Omental fat pad (tissue), 4 donors: ENCODE data around the gene DMBX1. TPM values are rescaled to one million over a fixed set of nuclear protein-coding genes. Genes with fewer than 3 reads are reported as not detected.

Source experiments
- ATAC-seq: fragments of 150-250 bp; one replicate; pipeline ENCODE4 v1.9.1; 2016; ENCODE audit warnings: mild to moderate bottlenecking, moderate library complexity; ENCODE audit not compliant: low FRiP score
- DNase-seq: peaks from one replicate; pipeline ENCODE4 v3.0.0-alpha.2; 2019; ENCODE audit warnings: low spot score
- total RNA-seq, 4 donors: library from RNA; depleted of rRNA; stranded (reverse); fragments of >200 nt; gene quantifications; one replicate each; pipeline ENCODE4 v1.1.0, GENCODE V29; 2016
- TF ChIP-seq, protein P1 (sequence below), 3 donors: fragments of 450-650 bp; IDR thresholded peaks; one replicate each; pipeline ENCODE4 v1.5.1; 2016 to 2017; ENCODE audit warnings: antibody characterized with exemption in 3 of 3, mild to moderate bottlenecking in 3 of 3, moderate library complexity in 2 of 3

Gene DMBX1
- total RNA-seq, 4 donors from 2014 or later = not detected

- no peak for ATAC-seq
- TF ChIP-seq, protein P1, sequence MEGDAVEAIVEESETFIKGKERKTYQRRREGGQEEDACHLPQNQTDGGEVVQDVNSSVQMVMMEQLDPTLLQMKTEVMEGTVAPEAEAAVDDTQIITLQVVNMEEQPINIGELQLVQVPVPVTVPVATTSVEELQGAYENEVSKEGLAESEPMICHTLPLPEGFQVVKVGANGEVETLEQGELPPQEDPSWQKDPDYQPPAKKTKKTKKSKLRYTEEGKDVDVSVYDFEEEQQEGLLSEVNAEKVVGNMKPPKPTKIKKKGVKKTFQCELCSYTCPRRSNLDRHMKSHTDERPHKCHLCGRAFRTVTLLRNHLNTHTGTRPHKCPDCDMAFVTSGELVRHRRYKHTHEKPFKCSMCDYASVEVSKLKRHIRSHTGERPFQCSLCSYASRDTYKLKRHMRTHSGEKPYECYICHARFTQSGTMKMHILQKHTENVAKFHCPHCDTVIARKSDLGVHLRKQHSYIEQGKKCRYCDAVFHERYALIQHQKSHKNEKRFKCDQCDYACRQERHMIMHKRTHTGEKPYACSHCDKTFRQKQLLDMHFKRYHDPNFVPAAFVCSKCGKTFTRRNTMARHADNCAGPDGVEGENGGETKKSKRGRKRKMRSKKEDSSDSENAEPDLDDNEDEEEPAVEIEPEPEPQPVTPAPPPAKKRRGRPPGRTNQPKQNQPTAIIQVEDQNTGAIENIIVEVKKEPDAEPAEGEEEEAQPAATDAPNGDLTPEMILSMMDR (IDR thresholded peaks at IDR 0.05) = no peak
- no peak for DNase-seq
Observed at GRCh38 chr1:46506470-46507219, 17.0 kb downstream of the DMBX1 start.

- ATAC-seq (no peak), DNase-seq (no peak)
- TF ChIP-seq, protein P1 (IDR thresholded peaks at IDR 0.05) = no peak
Observed at GRCh38 chr1:46508757-46509156, 19.1 kb downstream of the DMBX1 start.

- TF ChIP-seq, protein P1 (IDR thresholded peaks at IDR 0.05) = no peak
- DNase-seq (no peak), ATAC-seq (no peak)
Observed at GRCh38 chr1:46510341-46510997, 20.8 kb downstream of the DMBX1 start.

- DNase-seq (no peak), ATAC-seq (no peak)
- TF ChIP-seq, protein P1 (IDR thresholded peaks at IDR 0.05) = no peak
Observed at GRCh38 chr1:46510998-46511365, 21.3 kb downstream of the DMBX1 start.

GRCh38 chr1:46512135-46512791 is 22.6 kb downstream of the DMBX1 start:
- TF ChIP-seq, protein P1 (IDR thresholded peaks at IDR 0.05) = no peak
- ATAC-seq (no peak), DNase-seq (no peak)

- TF ChIP-seq, protein P1 (IDR thresholded peaks at IDR 0.05) = no peak
- ATAC-seq (no peak), DNase-seq (no peak)
Observed at GRCh38 chr1:46512792-46513190, 23.2 kb downstream of the DMBX1 start.
